ENCODE measurements around the gene SLC8A1.
A peak's percentile ranks its signal among the peaks of the same experiment; 100 is the strongest.

Gene SLC8A1

GRCh38 chr2:40190457-40190856 is 261.4 kb downstream of the SLC8A1 start:
- no peak for DNase-seq (ENCODE audit: low spot score)

GRCh38 chr2:40189881-40190280 is 262.0 kb downstream of the SLC8A1 start:
- DNase-seq (ENCODE audit: low spot score), result no peak

GRCh38 chr2:40187054-40187453 is 264.8 kb downstream of the SLC8A1 start:
- no peak for DNase-seq (ENCODE audit: low spot score)

GRCh38 chr2:40184551-40184950 is 267.3 kb downstream of the SLC8A1 start:
- DNase-seq (ENCODE audit: low spot score), result no peak

GRCh38 chr2:40181855-40182254 is 270.0 kb downstream of the SLC8A1 start:
- DNase-seq (ENCODE audit: low spot score), result no peak

- DNase-seq (ENCODE audit: low spot score), result no peak
These were observed 272.1 kb downstream of the SLC8A1 start for GRCh38 chr2:40179801-40180200.

- DNase-seq (ENCODE audit: low spot score), result no peak
These were observed 272.9 kb downstream of the SLC8A1 start for GRCh38 chr2:40178971-40179370.

- no peak for DNase-seq (ENCODE audit: low spot score)
These were observed 273.6 kb downstream of the SLC8A1 start for GRCh38 chr2:40178171-40178778.

GRCh38 chr2:40177366-40177765 is 274.5 kb downstream of the SLC8A1 start:
- no peak for DNase-seq (ENCODE audit: low spot score)

- no peak for DNase-seq (ENCODE audit: low spot score)
These were observed 278.6 kb downstream of the SLC8A1 start for GRCh38 chr2:40173276-40173675.

GRCh38 chr2:40169856-40170255 is 282.0 kb downstream of the SLC8A1 start:
- no peak for DNase-seq (ENCODE audit: low spot score)

- no peak for DNase-seq (ENCODE audit: low spot score)
These were observed 282.5 kb downstream of the SLC8A1 start for GRCh38 chr2:40169430-40169829.

- DNase-seq (ENCODE audit: low spot score), result no peak
These were observed 283.3 kb downstream of the SLC8A1 start for GRCh38 chr2:40168546-40168945.

GRCh38 chr2:40168032-40168431 is 283.9 kb downstream of the SLC8A1 start:
- peak; percentile 2 for DNase-seq (ENCODE audit: low spot score)

GRCh38 chr2:40166006-40166405 is 285.9 kb downstream of the SLC8A1 start:
- DNase-seq (ENCODE audit: low spot score), result no peak

GRCh38 chr2:40165509-40165844 is 286.4 kb downstream of the SLC8A1 start:
- DNase-seq (ENCODE audit: low spot score), result no peak

GRCh38 chr2:40164736-40165508 is 287.0 kb downstream of the SLC8A1 start:
- no peak for DNase-seq (ENCODE audit: low spot score)

GRCh38 chr2:40161986-40162385 is 289.9 kb downstream of the SLC8A1 start:
- no peak for DNase-seq (ENCODE audit: low spot score)

- DNase-seq (ENCODE audit: low spot score), result no peak
These were observed 291.1 kb downstream of the SLC8A1 start for GRCh38 chr2:40160751-40161218.

GRCh38 chr2:40159333-40159732 is 292.6 kb downstream of the SLC8A1 start:
- DNase-seq (ENCODE audit: low spot score), result no peak

- DNase-seq (ENCODE audit: low spot score), result no peak
These were observed 293.1 kb downstream of the SLC8A1 start for GRCh38 chr2:40158781-40159180.

- no peak for DNase-seq (ENCODE audit: low spot score)
These were observed 296.2 kb downstream of the SLC8A1 start for GRCh38 chr2:40155728-40156127.

GRCh38 chr2:40150266-40150665 is 301.6 kb downstream of the SLC8A1 start:
- no peak for DNase-seq (ENCODE audit: low spot score)

- DNase-seq (ENCODE audit: low spot score), result no peak
These were observed 303.6 kb downstream of the SLC8A1 start for GRCh38 chr2:40148334-40148733.
